Astrocyte of the cerebellum (primary cell): ENCODE data around the gene ERBB4.

Source experiments
- DNase-seq: peaks from one replicate; pipeline ENCODE4 v3.0.0-alpha.2; 2011; ENCODE audit warnings: low read depth
- H3K4me3 ChIP-seq: 2 replicates; pipeline ENCODE4 v1.5.1; 2011; ENCODE audit warnings: mild to moderate bottlenecking, low read depth, low read length, moderate library complexity
- CTCF ChIP-seq: IDR thresholded peaks from 2 replicates; pipeline ENCODE4 v1.5.1; 2012; ENCODE audit warnings: low read length, low read depth, moderate library complexity, mild to moderate bottlenecking; ENCODE audit errors: missing control alignments
- in situ Hi-C: cut with HindIII; loops from 2 replicates; pipeline ENCODE4 v1.10.0; 2017; ENCODE audit warnings: low sequenced_read_pairs

Gene ERBB4

GRCh38 chr2:211837206-211837605 is 701.4 kb downstream of the ERBB4 start:
- TF ChIP-seq CTCF = no peak
- no peak for DNase-seq
- H3K4me3 ChIP-seq = no peak overlapping the region
- in situ Hi-C loops = no loop called here

GRCh38 chr2:211836409-211836808 is 702.2 kb downstream of the ERBB4 start:
- DNase-seq = no peak
- in situ Hi-C loops = no loop called here

GRCh38 chr2:211835695-211836094 is 702.9 kb downstream of the ERBB4 start:
- no peak overlapping the region for H3K4me3 ChIP-seq
- in situ Hi-C loops = no loop called here
- TF ChIP-seq CTCF = no peak
- DNase-seq = no peak

More at GRCh38 chr2:211836409-211836808, 702.2 kb downstream of the ERBB4 start:
- no peak for TF ChIP-seq CTCF
- H3K4me3 ChIP-seq = no peak overlapping the region

DNA sequence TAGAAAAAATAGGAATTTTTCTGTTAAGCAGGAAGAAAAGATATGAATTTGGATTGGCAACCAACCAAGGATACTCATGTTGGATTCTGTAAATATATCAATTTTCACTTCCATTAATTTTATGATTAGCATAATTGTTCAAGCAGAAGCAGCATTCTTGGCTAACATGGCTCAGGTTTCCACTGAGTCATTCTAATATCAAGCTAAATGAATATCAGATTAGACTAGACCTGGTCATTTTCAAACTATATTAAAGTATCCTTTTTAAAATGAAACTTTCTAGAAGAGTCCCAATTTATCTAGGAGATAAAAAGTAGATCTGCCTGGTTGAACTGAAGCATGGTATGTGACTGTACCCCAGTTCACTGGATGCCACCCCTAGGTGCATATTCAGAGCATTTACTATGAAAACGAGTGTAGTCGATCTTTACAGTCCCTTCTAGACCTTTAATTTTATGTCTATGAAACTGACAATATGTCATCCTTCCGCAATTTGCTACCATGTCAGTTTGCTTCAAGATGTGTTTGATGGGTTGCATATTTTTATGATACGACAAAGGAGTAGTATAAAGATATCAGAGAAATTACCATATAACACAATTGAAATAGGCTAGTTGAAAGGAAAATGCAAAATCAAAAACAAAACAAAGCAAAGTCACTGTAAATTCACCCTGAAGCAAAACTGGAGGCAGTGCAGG is 704.9 kb downstream of the ERBB4 start:
- H3K4me3 ChIP-seq = no peak overlapping the region
- DNase-seq = no peak
- no peak for TF ChIP-seq CTCF
- in situ Hi-C loops = no loop called here

DNA sequence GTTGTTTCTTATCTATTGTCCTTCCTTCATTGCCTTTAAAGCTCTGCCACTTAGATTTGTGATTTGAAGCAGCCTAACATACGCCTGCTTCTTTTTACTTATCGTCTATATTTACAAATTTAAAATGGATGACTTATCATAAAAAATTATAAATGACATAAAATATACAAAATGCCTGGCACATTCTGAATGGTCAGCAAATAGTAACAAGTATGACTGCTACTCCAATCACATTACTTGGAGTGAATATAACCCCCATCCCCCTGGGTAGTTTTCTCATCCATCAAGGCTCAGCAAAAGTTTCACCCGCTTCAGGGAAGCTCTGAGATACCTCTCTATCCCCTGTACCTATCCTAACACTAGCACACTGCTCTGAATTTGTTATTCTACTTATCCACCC is 708.9 kb downstream of the ERBB4 start:
- TF ChIP-seq CTCF = no peak
- in situ Hi-C loops = no loop called here
- no peak overlapping the region for H3K4me3 ChIP-seq
- no peak for DNase-seq

- H3K4me3 ChIP-seq = no peak overlapping the region
- in situ Hi-C loops = no loop called here
- no peak for DNase-seq
- no peak for TF ChIP-seq CTCF
These were observed 714.6 kb downstream of the ERBB4 start for GRCh38 chr2:211823886-211824479.
